HG03521 (cell line): ENCODE data around the gene SLX4IP.
"Not testable (repeated sequence)": the region's sequence is repeated elsewhere in the genome, so short reads cannot be mapped to it uniquely, and the experiment has no call there.

Experiments
- ATAC-seq: cut with Tn5 transposase; IDR thresholded peaks from one replicate; pipeline ENCODE4 v1.9.1; 2021; ENCODE audit warnings: mild to moderate bottlenecking, moderate library complexity; ENCODE audit not compliant: unreplicated experiment

SLX4IP gene

DNA sequence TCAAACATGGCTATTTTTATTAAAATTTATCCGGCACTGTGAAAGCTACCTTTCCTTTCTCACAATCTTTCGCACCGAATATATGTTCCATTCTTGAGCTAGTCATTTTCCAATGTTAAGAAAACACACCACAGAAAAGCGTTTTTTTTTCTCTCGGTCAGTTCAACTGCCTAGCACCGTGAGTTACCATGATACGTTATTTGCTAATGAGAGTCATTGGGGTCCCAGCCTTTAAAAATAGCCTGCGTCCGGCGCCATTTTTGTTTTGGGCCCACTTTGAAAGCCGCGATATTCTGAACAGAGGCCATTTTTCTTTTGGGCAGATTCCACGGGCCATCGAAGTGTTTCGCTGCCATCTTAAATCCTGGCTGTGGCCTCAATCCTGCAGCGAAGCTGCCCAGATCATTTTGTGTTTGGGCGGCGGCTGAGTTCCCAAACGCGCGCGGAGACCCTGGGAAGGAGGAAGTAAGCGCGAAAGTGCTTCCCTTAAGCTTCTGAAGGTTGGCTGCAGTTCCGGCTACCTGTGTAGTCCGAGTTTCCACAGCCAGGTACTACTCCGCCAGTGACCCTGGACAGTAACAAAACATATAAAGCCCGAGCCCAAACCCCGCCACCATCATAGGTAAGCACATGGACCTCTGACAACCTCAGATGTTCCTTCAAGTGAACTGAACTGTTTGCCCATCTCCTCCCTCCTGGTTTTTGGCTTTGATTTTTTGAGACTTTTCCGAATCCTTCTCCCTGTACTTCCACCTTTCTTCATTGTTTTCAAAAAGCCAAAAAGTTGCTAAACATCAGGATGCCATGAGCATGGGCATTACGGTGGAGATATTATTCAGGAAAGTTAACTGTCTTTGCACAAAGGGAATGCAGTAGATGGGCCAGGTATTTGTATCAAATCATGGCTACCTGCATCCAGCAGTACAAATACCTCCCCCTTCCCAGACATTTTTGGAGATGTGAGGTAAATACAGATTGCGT lies at the start of gene SLX4IP:
TSS of gene SLX4IP (plus strand) at position 474 of the 981 bp plus-strand sequence. CDS start 22,900 bp downstream, outside the sequence.
- peak; percentile 48 for ATAC-seq

DNA sequence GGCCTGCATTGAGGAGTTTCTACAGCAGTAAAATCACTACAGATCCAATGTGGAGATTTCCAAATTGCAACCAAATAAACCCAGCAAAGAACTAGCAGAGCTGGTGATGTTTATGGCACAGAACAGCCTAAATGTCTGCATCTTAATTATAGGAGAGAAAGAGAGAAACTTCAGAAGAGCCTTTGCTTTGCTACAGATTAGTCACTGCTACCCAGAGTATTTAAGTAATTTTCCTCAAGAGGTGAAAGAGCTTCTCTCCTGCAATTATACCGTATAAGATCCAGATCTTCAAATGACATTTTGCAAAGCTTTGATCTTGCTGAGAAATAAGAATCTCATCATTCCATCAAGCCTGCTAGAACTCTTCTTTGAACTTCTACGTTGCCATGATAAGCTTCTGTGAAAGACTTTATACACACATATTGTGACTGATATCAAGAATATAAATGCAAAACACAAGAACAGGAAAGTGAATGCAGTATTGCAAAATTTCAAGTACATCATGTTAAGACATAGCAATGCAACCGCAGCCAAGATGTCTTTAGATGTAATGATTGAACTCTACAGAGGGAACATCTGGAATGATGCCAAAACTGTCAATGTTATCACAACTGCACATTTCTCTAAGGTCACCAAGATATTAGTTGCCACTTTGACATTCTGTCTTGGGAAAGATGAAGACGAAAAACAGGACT lies 49.1 kb upstream of the SLX4IP start:
- no peak for ATAC-seq

- no peak for ATAC-seq
Measured at GRCh38 chr20:10387686-10388085, 47.4 kb upstream of the SLX4IP start.

DNA sequence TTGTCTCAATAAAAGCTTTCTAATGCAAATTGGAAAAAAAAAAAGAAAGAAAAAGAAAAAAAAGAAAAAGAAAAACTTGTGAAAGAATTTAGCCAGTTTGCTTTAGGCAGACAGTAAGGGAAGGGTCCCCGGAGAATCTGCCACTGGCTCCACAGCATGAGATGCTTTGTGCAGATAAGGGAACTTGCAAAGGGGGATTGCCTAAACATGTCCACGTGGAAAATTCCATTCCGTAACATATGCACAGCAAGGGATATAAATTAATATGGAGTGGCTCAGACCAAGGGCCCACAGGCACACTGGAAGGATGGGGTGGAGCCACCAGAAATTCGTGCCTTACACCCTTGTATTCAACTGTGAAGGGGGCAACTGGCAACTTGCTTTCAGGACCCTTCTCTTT lies 46.5 kb upstream of the SLX4IP start:
- no peak for ATAC-seq

GRCh38 chr20:10390709-10391108 lies 44.4 kb upstream of the SLX4IP start:
- no peak for ATAC-seq

GRCh38 chr20:10394752-10395151 lies 40.4 kb upstream of the SLX4IP start:
- ATAC-seq: not testable (repeated sequence)

DNA sequence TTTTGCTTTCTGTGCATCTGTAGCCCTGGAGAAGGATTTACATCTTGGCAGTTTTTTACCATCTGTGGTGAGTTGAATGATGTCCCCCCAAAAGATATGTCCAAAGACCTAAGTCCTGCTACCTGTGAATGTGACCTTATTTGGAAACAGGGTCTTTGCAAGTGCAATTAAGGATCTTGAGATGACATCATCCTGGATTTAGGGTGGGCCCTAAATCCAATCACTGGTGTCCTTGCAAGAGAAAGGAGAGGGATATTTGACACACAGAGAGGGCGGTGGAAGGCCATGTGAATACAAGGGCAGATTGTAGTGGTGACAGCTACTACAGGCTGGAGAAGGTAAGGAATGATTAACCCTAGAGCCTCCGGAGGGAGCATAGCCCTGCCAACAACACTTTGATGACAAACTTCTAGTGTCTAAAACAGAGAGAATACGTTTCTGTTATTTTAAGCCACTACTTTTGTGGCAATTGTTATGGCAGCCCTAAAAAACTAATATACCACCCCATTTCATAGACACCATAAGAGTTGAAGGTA lies 36.2 kb upstream of the SLX4IP start:
- no peak for ATAC-seq

- no peak for ATAC-seq
Measured at GRCh38 chr20:10402938-10403608, 32.0 kb upstream of the SLX4IP start.

GRCh38 chr20:10404023-10404628 lies 31.0 kb upstream of the SLX4IP start:
- no peak for ATAC-seq

GRCh38 chr20:10404959-10405530 lies 30.1 kb upstream of the SLX4IP start:
- ATAC-seq: no peak

GRCh38 chr20:10408108-10408813 lies 26.8 kb upstream of the SLX4IP start:
- ATAC-seq: no peak

DNA sequence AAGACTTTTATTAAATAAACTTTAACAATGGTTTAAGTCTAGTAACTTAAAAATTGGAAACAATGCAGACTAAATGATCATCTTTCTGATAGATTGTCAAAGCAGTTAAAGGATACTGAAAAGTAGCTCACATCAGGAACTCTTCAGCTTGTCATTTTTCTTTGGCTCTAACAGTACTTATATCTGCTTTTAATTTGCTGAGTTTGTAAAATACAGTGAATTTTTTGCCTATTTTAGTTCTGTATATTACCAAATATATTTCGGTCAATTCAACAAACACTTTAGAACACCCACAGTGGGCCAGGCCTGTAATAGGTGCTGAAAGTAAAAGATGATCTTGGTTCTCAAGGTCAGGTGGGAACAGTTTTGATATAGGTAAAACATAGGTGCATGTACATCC lies 23.4 kb upstream of the SLX4IP start:
- no peak for ATAC-seq

GRCh38 chr20:10412591-10413408 lies 22.3 kb upstream of the SLX4IP start:
- no peak for ATAC-seq

DNA sequence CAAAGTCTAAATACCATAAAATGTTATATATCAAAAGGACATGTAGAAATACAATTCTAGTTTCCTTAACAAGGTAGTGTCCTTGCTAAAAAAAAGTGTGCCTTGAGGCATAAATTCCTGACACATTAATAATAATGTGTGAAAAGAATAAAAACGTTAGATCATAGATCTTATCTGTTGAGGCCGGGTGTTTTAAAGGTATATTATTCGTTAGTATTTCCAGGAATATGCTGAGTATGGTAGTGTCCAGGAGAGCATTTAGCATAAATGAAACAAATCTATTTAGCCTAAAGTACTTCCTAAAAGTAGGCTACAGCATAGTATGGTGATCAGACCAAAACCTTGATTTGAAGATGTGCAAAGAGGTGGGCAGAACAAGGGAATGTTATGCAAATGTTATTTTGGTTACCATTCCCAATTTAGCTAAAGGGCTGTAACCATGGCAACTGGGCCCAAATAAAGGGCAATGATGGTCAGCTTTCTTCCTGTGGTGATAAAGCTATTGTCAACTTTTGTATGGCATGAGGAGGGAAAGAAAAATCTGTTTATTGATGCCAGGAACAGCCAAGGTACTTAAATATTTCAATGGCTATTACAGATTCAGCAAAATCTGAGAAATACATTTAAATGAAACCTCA lies 20.0 kb upstream of the SLX4IP start:
- no peak for ATAC-seq

- not testable (repeated sequence) for ATAC-seq
Measured at GRCh38 chr20:10417218-10417617, 17.9 kb upstream of the SLX4IP start.

DNA sequence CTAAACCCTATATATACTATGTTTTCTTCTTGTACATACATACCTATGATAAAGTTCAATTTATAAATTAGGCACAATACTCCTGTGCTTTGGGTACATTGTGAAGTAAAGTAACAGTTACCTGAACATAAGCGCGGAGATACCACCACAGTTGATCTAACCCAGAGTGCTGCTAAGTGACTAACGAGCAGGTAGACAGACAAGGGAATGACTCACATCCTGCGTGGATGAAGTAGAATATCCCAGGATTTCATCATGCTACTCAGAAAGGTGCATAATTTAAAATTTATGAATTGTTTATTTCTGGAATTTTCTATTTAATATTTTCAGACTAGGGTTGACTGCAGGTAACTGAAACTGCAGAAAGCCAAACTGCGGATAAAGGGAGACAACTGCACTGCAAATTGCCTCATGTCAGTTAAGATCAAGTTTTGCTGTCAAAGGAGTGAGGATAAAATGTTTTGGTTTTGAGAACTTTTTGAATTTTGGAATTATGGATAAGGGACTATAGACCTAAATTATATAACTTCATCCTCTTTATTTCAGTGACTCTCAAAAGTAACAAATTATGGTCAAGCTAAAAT lies 15.5 kb upstream of the SLX4IP start:
- no peak for ATAC-seq

- ATAC-seq: peak; percentile 62
Measured at GRCh38 chr20:10423735-10424134, 11.4 kb upstream of the SLX4IP start.
